NCI-H2227 treated with DMSO at 0.1 percent for 48 hours (cell line): Measurements from ENCODE around the gene ANK3.

ENCODE experiments used
- DNase-seq: peaks from one replicate; lab custom pipeline; 2025; lab: John Stamatoyannopoulos, UW

The ANK3 gene

GRCh38 chr10:60343254-60343653 lies 46.4 kb downstream of the ANK3 start:
- no peak for DNase-seq

- no peak for DNase-seq
Observed at GRCh38 chr10:60341969-60342368, 47.7 kb downstream of the ANK3 start.

GRCh38 chr10:60340973-60341372 lies 48.7 kb downstream of the ANK3 start:
- DNase-seq, result no peak

GRCh38 chr10:60339757-60340156 lies 49.9 kb downstream of the ANK3 start:
- no peak for DNase-seq

- DNase-seq, result no peak
Observed at GRCh38 chr10:60338786-60339185, 50.9 kb downstream of the ANK3 start.

GRCh38 chr10:60338002-60338564 lies 51.6 kb downstream of the ANK3 start:
- DNase-seq, result no peak

- DNase-seq, result no peak
Observed at GRCh38 chr10:60336901-60337630, 52.6 kb downstream of the ANK3 start.

- no peak for DNase-seq
Observed at GRCh38 chr10:60335708-60336107, 54.0 kb downstream of the ANK3 start.

- no peak for DNase-seq
Observed at GRCh38 chr10:60334991-60335390, 54.7 kb downstream of the ANK3 start.

GRCh38 chr10:60332371-60332770 lies 57.3 kb downstream of the ANK3 start:
- no peak for DNase-seq

GRCh38 chr10:60331886-60332285 lies 57.8 kb downstream of the ANK3 start:
- no peak for DNase-seq

- no peak for DNase-seq
Observed at GRCh38 chr10:60323162-60323561, 66.5 kb downstream of the ANK3 start.

GRCh38 chr10:60320666-60321065 lies 69.0 kb downstream of the ANK3 start:
- DNase-seq, result no peak

GRCh38 chr10:60316029-60316428 lies 73.6 kb downstream of the ANK3 start:
- no peak for DNase-seq

GRCh38 chr10:60315311-60315710 lies 74.4 kb downstream of the ANK3 start:
- DNase-seq, result no peak

GRCh38 chr10:60314069-60314940 lies 75.4 kb downstream of the ANK3 start:
- no peak for DNase-seq

- no peak for DNase-seq
Observed at GRCh38 chr10:60313589-60313952, 76.1 kb downstream of the ANK3 start.

GRCh38 chr10:60312818-60313588 lies 76.7 kb downstream of the ANK3 start:
- DNase-seq, result no peak

- no peak for DNase-seq
Observed at GRCh38 chr10:60311821-60312220, 77.9 kb downstream of the ANK3 start.

GRCh38 chr10:60310740-60311139 lies 78.9 kb downstream of the ANK3 start:
- DNase-seq, result no peak

GRCh38 chr10:60309891-60310290 lies 79.8 kb downstream of the ANK3 start:
- DNase-seq, result no peak

GRCh38 chr10:60309371-60309770 lies 80.3 kb downstream of the ANK3 start:
- no peak for DNase-seq
